Esophagus squamous epithelium (tissue), 5 donors: ENCODE measurements around the gene SEMA4D. TPM values are rescaled to one million over a fixed set of nuclear protein-coding genes. Genes with fewer than 3 reads are reported as not detected.
"Not testable (repeated sequence)": the region's sequence is repeated elsewhere in the genome, so short reads cannot be mapped to it uniquely, and the experiment has no call there.

ENCODE experiments used
- DNase-seq: peaks from one replicate; lab custom pipeline; 2025; lab: John Stamatoyannopoulos, UW
- H3K27ac ChIP-seq, 4 donors: fragments of 200-600 bp; sonication (generic); one replicate each; pipeline ENCODE4 v1.5.1; 2016 to 2019; ENCODE audit warnings: mild to moderate bottlenecking in 1 of 4
- H3K27me3 ChIP-seq, 4 donors: fragments of 200-600 bp; sonication (generic); 1 replicate in 3 of 4; 2 replicates in 1 of 4; pipeline versions ENCODE4 v1.5.1 to v1.6.0; 2017 to 2021; ENCODE audit warnings: antibody characterized with exemption in 1 of 4
- H3K36me3 ChIP-seq, 3 donors: fragments of 200-600 bp; sonication (generic); one replicate each; pipeline ENCODE4 v1.5.1; 2016 to 2019
- H3K4me1 ChIP-seq, 3 donors: fragments of 200-600 bp; sonication (generic); one replicate each; pipeline ENCODE4 v1.5.1; 2017 to 2019
- H3K4me3 ChIP-seq, 4 donors: fragments of 200-600 bp; sonication (generic); 1 replicate in 3 of 4; 2 replicates in 1 of 4; pipeline ENCODE4 v1.5.1; 2016 to 2019; ENCODE audit warnings: mild to moderate bottlenecking in 2 of 4, moderate library complexity in 1 of 4
- H3K9me3 ChIP-seq, 3 donors: fragments of 200-600 bp; sonication (generic); one replicate each; pipeline ENCODE4 v1.5.1; 2016 to 2019
- POLR2A ChIP-seq, 4 donors: fragments of 450-650 bp; IDR thresholded peaks; one replicate each; pipeline ENCODE4 v1.6.1; 2017; ENCODE audit warnings: antibody characterized with exemption in 4 of 4, mild to moderate bottlenecking in 4 of 4, moderate library complexity in 3 of 4
- WGBS, 2 donors: methylation state at CpG; one replicate each; pipeline ENCODE4 v1.1.5; 2018; 5-methylcytosine and 5-hydroxymethylcytosine counted together
- intact Hi-C: fragments of 100-400 bp; cut with DNase I; formaldehyde crosslinking; loops from one replicate; pipeline ENCODE4 v1.15.0; 2022
- total RNA-seq, 4 donors: library from RNA; depleted of rRNA; stranded (reverse); fragments of >200 nt; gene quantifications; one replicate each; pipeline ENCODE4 v1.1.0, GENCODE V29; 2016
- TF ChIP-seq, protein P1 (sequence below), 6 experiments: fragments of 450-650 bp in 4 of 6; fragments of 200-600 bp in 2 of 6; sonication (generic) in 2 of 6; IDR thresholded peaks; one replicate each; pipeline ENCODE4 v1.5.1; 2016 to 2019; ENCODE audit warnings: antibody characterized with exemption in 6 of 6, mild to moderate bottlenecking in 4 of 6, moderate library complexity in 4 of 6
- donor health status: DM: yes; HTN: yes; CAD: no.

Gene SEMA4D
- total RNA-seq, 4 donors from 2014 or later, result 12.8 to 52.0 (median 20.5) TPM

DNA sequence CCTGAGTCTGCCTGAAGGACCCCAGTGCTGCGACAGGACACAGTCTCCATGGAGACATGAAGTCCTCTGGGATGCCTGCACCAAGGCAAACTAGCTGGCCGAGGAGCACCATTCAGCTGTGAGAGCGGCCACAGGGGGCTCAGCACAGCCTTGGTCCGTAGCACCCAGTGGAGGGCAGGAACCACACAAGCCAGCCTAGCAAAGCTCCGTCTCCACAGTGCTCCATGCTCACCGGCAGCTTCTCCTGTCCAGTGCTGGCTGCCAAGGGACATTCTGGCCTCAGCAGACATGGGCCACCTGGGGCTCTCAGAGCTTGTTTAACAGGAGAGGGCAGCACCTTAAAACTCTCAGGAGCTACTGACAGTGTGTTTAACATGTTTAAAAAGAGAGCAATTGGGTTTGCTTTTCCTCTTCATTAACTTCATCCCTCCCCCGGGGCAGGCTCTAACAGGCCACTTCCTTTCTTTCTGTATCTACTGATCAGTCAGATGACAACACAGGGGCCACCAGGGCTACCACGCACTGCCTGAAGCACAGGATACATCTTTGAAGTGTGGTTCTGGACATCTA is 122.6 kb downstream of the SEMA4D start:
- WGBS, 2 donors, result 5 to 9% methylated on average over 2 of the region's 8 CpGs
- Histone ChIP-seq H3K27ac (peak overlapping the region in 2 of 4 donors; percentile 34 to 42), H3K27me3 (no peaks in the 10 kb centered on the region), H3K36me3 (peaks cover 0 to 43% (median 5%) of the 10 kb centered on the region in 3 donors), H3K4me1 (peaks cover 0 to 9% (median 6%) of the 10 kb centered on the region in 3 donors), H3K9me3 (no peaks in the 10 kb centered on the region), H3K4me3 (no peak overlapping the region)
- no peak for DNase-seq
- intact Hi-C loops, result no loop called here
- TF ChIP-seq, protein P1, sequence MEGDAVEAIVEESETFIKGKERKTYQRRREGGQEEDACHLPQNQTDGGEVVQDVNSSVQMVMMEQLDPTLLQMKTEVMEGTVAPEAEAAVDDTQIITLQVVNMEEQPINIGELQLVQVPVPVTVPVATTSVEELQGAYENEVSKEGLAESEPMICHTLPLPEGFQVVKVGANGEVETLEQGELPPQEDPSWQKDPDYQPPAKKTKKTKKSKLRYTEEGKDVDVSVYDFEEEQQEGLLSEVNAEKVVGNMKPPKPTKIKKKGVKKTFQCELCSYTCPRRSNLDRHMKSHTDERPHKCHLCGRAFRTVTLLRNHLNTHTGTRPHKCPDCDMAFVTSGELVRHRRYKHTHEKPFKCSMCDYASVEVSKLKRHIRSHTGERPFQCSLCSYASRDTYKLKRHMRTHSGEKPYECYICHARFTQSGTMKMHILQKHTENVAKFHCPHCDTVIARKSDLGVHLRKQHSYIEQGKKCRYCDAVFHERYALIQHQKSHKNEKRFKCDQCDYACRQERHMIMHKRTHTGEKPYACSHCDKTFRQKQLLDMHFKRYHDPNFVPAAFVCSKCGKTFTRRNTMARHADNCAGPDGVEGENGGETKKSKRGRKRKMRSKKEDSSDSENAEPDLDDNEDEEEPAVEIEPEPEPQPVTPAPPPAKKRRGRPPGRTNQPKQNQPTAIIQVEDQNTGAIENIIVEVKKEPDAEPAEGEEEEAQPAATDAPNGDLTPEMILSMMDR (IDR thresholded peaks at IDR 0.05), result no peak
- no peak for TF ChIP-seq POLR2A (IDR thresholded peaks at IDR 0.05)

DNA sequence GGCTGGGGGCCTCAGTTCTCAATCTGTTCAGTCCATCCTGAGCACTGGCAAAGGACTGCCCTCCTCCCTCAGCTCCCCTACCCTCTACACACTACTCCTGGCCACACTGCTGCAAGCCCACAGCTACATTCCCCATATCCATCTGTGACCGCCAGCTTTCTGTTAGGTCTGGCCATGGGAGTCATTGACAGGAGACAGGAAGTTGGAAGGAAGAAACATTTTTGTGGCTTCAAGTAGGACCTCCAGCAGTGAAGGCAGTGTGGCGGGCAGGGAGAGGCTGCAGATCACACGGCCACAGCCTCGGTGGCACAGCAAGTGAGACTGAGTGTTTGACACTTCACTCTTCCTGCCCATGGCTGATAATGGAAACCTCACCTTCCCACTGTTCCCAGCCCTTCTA is 123.7 kb downstream of the SEMA4D start:
- TF ChIP-seq POLR2A (IDR thresholded peaks at IDR 0.05), result no peak
- TF ChIP-seq, protein P1 (IDR thresholded peaks at IDR 0.05), result no peak

DNA sequence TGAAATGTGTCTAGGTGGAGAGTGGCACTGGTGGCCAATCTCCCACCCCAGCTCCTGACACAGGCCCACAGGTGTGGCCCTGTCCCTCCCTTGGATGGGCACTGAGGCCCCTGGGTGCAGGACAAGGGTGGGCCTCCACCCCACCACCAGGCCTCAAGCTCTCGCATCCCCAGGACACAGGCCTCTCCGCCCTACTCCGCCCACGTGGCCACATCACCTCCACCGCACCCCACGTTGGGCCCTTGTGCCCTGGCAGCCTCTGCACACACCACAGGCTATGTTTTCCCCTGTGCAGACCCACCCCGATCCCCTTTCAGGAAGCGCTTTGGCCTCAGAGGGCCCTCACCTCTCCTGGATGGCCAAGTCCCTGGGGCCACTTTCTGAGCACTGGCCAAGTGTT is 124.9 kb downstream of the SEMA4D start:
- Histone ChIP-seq H3K4me3 (no peak overlapping the region), H3K27me3 (no peaks in the 10 kb centered on the region), H3K9me3 (no peaks in the 10 kb centered on the region), H3K36me3 (peaks cover 0 to 20% (median 5%) of the 10 kb centered on the region in 3 donors), H3K4me1 (peaks cover 0 to 9% (median 6%) of the 10 kb centered on the region in 3 donors), H3K27ac (no peak overlapping the region)
- TF ChIP-seq POLR2A (IDR thresholded peaks at IDR 0.05), result no peak
- TF ChIP-seq, protein P1 (IDR thresholded peaks at IDR 0.05), result no peak
- 87% methylated on average over 6 of the region's 8 CpGs; no CpG with 5 or more reads in 1 of the 2 donors for WGBS, 2 donors
- intact Hi-C loops, result no loop called here
- no peak for DNase-seq

More for the DNA sequence above, 123.7 kb downstream of the SEMA4D start:
- Histone ChIP-seq H3K27ac (no peak overlapping the region), H3K4me3 (no peak overlapping the region), H3K27me3 (no peaks in the 10 kb centered on the region), H3K36me3 (peaks cover 0 to 32% (median 5%) of the 10 kb centered on the region in 3 donors), H3K4me1 (peaks cover 0 to 9% (median 6%) of the 10 kb centered on the region in 3 donors), H3K9me3 (no peaks in the 10 kb centered on the region)
- 64 to 78% methylated on average over 3 to 4 of the region's 4 CpGs for WGBS, 2 donors
- no peak for DNase-seq
- intact Hi-C loops, result no loop called here

DNA sequence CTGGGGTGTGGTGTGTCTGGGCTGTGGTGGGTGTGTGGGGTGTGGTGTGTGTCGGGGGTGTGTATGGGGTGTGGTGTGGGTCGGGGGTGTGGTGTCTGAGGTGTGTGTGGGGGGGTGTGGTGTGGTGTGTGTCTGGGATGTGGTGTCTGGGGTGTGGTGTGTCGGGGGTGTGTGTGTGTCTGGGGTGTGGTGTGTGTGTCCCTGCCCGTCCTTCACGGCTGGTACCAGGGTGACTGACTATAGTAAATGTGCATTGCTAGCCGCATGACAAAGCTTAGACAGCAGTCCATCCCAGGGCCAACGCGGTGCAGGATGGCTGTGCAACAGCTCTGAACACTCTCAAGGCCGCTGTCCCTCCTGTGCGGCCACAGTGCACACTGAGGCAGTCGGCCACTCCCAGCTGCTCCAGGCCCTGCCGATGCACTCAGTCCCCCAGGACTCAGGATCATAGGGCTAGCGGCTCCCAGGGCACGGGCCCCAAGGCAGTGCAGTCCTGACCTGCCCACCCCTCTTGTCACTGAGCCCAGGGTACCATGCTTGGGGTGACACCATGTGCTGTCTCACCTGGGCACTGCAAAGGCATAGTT is 125.6 kb downstream of the SEMA4D start:
- no peak for DNase-seq
- peaks cover 0 to 13% (median 5%) of the 10 kb centered on the region in 3 donors for H3K36me3 ChIP-seq
- 50% methylated on average over 3 of the region's 14 CpGs; no CpG with 5 or more reads in 1 of the 2 donors for WGBS, 2 donors
- no peak overlapping the region for H3K27ac ChIP-seq
- H3K27me3 ChIP-seq, result no peaks in the 10 kb centered on the region
- peaks cover 0 to 9% (median 6%) of the 10 kb centered on the region in 3 donors for H3K4me1 ChIP-seq
- no peak for TF ChIP-seq POLR2A (IDR thresholded peaks at IDR 0.05)
- TF ChIP-seq, protein P1 (IDR thresholded peaks at IDR 0.05), result no peak
- no peak overlapping the region for H3K4me3 ChIP-seq
- intact Hi-C loops, result no loop called here
- no peaks in the 10 kb centered on the region for H3K9me3 ChIP-seq

DNA sequence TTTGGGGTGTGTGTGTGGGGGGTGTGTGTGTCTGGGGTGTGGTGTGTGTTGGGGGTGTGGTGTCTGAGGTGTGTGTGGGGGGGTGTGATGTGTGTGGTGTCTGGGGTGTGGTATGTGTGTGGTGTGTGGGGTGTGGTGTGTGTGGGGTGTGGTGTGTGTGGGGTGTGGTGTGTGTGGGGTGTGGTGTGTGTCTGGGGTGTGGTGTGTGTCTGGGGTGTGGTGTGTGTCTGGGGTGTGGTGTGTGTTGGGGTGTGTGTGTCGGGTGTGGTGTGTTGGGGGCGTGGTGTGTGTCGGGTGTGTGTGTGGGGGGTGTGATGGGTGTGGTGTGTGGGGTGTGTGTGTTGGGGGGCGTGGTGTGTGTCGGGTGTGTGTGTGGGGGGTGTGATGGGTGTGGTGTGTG is 126.1 kb downstream of the SEMA4D start:
- WGBS, 2 donors, result 66% methylated on average over 2 of the region's 5 CpGs; no CpG with 5 or more reads in 1 of the 2 donors
- DNase-seq, H3K36me3 ChIP-seq, H3K9me3 ChIP-seq, H3K27me3 ChIP-seq, H3K4me3 ChIP-seq, H3K27ac ChIP-seq, intact Hi-C loops, H3K4me1 ChIP-seq: not testable (repeated sequence)
